ENCODE measurements around the gene ATP5F1D. TPM values are rescaled to one million over a fixed set of nuclear protein-coding genes. Genes with fewer than 3 reads are reported as not detected.

ATP5F1D gene
- total and polyA plus RNA-seq, 2 of the 13 experiments (the other 11 are each of a cell fraction or from before 2014, with no cell fraction given) = 39.4 to 78.7 TPM

DNA sequence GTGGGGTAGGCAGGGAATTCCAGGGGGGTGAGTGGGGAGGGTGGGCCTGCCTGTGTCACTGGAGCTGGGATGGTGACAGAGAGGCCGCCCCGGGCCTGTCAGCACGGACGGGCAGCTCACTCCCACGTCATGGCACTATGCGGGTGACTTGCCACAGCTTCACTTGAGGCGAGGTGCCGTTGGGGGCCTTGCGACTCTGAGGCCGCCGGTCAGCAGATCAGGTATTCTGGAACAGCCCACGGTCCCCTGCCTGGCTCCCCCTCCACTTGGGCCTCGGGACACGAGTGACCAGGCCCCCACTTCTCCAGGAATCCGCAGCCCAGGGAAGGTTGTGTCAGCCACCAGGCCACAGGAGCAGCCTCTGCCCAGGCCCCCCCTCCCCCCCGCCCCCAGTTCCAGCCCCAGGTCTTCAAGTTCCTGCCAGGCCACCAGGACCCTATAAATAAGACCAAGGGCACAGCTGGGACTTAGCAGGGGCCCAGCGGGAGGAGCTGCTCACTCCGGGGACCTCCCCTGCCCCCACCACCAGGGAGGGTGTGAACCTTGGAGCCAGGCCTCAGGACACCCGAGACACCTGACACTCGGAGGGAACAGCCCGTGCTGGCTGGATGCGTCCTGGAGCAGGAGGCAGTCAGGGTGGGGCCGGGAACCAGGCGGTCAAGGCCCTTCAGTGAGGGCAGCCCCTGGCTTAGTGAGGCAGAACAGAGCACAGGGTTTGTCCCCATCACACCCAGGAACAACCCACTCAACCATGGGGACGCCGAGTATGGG lies 4.1 kb downstream of the ATP5F1D start (continued):
- TF ChIP-seq, protein P1, sequence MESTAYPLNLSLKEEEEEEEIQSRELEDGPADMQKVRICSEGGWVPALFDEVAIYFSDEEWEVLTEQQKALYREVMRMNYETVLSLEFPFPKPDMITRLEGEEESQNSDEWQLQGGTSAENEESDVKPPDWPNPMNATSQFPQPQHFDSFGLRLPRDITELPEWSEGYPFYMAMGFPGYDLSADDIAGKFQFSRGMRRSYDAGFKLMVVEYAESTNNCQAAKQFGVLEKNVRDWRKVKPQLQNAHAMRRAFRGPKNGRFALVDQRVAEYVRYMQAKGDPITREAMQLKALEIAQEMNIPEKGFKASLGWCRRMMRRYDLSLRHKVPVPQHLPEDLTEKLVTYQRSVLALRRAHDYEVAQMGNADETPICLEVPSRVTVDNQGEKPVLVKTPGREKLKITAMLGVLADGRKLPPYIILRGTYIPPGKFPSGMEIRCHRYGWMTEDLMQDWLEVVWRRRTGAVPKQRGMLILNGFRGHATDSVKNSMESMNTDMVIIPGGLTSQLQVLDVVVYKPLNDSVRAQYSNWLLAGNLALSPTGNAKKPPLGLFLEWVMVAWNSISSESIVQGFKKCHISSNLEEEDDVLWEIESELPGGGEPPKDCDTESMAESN (CRISPR knock-in tag; conservative IDR thresholded peaks at IDR 0.05) = no peak
- TF ChIP-seq HNRNPK (IDR thresholded peaks at IDR 0.05; ENCODE audit: low read depth, low read length, poor library complexity, severe bottlenecking) (no peak), ZNF558 (CRISPR knock-in tag; IDR thresholded peaks at IDR 0.05; ENCODE audit: borderline replicate concordance) (no peak), HDAC6 (IDR thresholded peaks at IDR 0.05; ENCODE audit: low read depth, low read length) (no peak), ZNF7 (CRISPR knock-in tag; IDR thresholded peaks at IDR 0.05) (no peak), ZNF253 (CRISPR knock-in tag; IDR thresholded peaks at IDR 0.05; ENCODE audit: borderline replicate concordance) (no peak), ZNF766 (CRISPR knock-in tag; IDR thresholded peaks at IDR 0.05; ENCODE audit: borderline replicate concordance) (no peak), ZNF563 (CRISPR knock-in tag; IDR thresholded peaks at IDR 0.05) (no peak), NONO (IDR thresholded peaks at IDR 0.05) (no peak), NONO (CRISPR knock-in tag; conservative IDR thresholded peaks at IDR 0.05) (peak; percentile 85), GATAD2A (CRISPR knock-in tag; IDR thresholded peaks at IDR 0.05) (peak; percentile 59; the same call in 1 of the 2 replicates), ZNF160 (CRISPR knock-in tag; IDR thresholded peaks at IDR 0.05) (no peak), ZNF430 (CRISPR knock-in tag; IDR thresholded peaks at IDR 0.05) (peak; percentile 3; the same call in 1 of the 2 replicates), ZNF781 (CRISPR knock-in tag; IDR thresholded peaks at IDR 0.05; ENCODE audit: borderline replicate concordance, not compliant biosample characterization) (no peak), ZNF652 (CRISPR knock-in tag; IDR thresholded peaks at IDR 0.05; ENCODE audit: borderline replicate concordance, low read depth) (0 out of 2 replicates have a peak, but pooled peaks have one; percentile 26), SIX4 (CRISPR knock-in tag; IDR thresholded peaks at IDR 0.05) (peak; percentile 63; the same call in 1 of the 2 replicates), AGO2 (optimal IDR thresholded peaks at IDR 0.05; ENCODE audit: low read depth, low read length) (peak; percentile 82), ZNF30 (CRISPR knock-in tag; IDR thresholded peaks at IDR 0.05) (no peak), KAT8 (CRISPR knock-in tag; IDR thresholded peaks at IDR 0.05) (0 out of 2 replicates have a peak, but pooled peaks have one; percentile 18), RCOR2 (CRISPR knock-in tag; IDR thresholded peaks at IDR 0.05) (no peak), TBP (CRISPR knock-in tag; IDR thresholded peaks at IDR 0.05) (no peak), SMYD3 (CRISPR knock-in tag; IDR thresholded peaks at IDR 0.05) (no peak)
- TF ChIP-seq, protein P2, sequence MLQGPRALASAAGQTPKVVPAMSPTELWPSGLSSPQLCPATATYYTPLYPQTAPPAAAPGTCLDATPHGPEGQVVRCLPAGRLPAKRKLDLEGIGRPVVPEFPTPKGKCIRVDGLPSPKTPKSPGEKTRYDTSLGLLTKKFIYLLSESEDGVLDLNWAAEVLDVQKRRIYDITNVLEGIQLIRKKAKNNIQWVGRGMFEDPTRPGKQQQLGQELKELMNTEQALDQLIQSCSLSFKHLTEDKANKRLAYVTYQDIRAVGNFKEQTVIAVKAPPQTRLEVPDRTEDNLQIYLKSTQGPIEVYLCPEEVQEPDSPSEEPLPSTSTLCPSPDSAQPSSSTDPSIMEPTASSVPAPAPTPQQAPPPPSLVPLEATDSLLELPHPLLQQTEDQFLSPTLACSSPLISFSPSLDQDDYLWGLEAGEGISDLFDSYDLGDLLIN (CRISPR knock-in tag; IDR thresholded peaks at IDR 0.05; ENCODE audit: borderline replicate concordance) = no peak
- TF ChIP-seq, protein P3, sequence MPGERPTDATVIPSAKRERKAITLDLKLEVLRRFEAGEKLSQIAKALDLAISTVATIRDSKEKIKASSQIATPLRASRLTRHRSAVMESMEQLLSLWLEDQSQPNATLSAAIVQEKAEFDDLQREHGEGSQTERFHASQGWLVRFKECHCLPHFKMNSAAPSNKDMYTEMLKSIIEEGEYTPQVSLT (CRISPR knock-in tag; IDR thresholded peaks at IDR 0.05; ENCODE audit: borderline replicate concordance, low read depth) = no peak
- TF ChIP-seq, protein P4, sequence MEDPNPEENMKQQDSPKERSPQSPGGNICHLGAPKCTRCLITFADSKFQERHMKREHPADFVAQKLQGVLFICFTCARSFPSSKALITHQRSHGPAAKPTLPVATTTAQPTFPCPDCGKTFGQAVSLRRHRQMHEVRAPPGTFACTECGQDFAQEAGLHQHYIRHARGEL (CRISPR knock-in tag; IDR thresholded peaks at IDR 0.05) = no peak
- TF ChIP-seq, protein P5, sequence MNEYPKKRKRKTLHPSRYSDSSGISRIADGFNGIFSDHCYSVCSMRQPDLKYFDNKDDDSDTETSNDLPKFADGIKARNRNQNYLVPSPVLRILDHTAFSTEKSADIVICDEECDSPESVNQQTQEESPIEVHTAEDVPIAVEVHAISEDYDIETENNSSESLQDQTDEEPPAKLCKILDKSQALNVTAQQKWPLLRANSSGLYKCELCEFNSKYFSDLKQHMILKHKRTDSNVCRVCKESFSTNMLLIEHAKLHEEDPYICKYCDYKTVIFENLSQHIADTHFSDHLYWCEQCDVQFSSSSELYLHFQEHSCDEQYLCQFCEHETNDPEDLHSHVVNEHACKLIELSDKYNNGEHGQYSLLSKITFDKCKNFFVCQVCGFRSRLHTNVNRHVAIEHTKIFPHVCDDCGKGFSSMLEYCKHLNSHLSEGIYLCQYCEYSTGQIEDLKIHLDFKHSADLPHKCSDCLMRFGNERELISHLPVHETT (CRISPR knock-in tag; conservative IDR thresholded peaks at IDR 0.05) = 0 out of 2 replicates have a peak, but pooled peaks have one; percentile 44

Measured in HepG2 (cell line).